Smooth muscle cell of the brain vasculature (primary cell): Measurements from ENCODE around the gene PRKG1.
"Not testable (repeated sequence)": the region's sequence is repeated elsewhere in the genome, so short reads cannot be mapped to it uniquely, and the experiment has no call there.

ENCODE experiments used
- DNase-seq: peaks from one replicate; pipeline ENCODE4 v3.0.0-alpha.2; 2012; ENCODE audit warnings: low read depth, low spot score

The PRKG1 gene

DNA sequence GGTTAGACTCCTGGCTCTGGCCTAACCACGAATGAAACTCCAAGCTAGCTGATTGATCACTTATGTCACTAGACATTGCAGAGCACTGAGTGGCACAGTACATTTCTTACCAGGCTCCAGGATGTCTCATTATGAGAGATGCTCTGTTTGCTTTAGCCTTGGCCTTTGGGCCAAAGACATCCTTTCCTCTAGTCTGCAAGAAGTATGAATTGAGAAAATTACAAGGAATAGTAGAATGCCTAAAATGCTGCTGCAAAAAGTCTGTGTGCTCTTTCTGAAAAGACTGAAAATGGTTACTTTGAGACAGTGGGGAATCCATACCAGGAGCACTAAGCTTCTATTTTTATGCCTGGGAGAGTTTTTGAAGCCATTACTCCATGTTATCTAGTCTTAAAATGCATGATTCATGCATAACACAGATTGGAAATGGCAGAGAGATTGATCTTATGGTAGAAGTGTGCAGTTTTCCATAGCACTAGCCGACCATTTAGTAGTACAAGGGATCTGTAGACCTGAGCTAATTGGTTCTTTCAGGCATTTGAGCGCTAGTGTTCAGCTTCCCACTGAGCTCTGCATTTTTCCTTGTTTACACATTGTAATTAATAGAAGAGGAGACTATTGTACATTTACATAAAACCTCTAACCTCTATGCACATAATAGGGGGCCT lies 303.8 kb downstream of the PRKG1 start:
- DNase-seq = no peak

- DNase-seq = no peak
These were observed 307.9 kb downstream of the PRKG1 start for GRCh38 chr10:51382181-51382580.

GRCh38 chr10:51384971-51385370 lies 310.7 kb downstream of the PRKG1 start:
- DNase-seq = no peak

DNA sequence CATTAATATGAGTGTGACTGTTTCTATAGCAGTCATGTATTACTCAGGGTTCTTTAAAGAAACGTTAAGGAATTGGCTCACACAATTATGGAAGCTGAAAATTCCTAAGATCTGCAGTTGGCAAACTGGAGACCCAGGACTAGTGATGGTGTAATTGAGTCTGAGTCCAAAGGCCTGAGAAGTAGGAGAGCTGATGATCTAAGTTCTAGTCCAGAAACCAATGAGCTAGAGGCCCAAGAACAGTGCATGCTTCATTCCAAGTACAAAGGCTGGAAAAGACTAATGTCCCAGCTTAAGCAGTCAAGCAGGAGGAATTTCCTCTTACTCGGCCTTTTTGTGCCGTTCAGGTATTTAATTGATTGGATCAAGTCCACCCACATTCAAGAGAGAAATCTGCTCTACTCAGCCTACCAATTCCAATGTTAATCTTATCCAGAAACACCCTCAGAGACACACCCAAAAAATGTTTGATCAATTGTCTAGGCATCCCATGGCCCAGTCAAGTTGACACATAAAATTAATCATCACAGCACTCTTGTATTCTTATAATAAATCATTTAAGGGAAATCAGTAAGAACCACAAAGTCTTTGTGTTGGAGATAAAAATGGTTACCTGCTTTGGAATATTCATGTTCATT lies 312.1 kb downstream of the PRKG1 start:
- DNase-seq = no peak

- DNase-seq = no peak
These were observed 315.4 kb downstream of the PRKG1 start for GRCh38 chr10:51389415-51390321.

DNA sequence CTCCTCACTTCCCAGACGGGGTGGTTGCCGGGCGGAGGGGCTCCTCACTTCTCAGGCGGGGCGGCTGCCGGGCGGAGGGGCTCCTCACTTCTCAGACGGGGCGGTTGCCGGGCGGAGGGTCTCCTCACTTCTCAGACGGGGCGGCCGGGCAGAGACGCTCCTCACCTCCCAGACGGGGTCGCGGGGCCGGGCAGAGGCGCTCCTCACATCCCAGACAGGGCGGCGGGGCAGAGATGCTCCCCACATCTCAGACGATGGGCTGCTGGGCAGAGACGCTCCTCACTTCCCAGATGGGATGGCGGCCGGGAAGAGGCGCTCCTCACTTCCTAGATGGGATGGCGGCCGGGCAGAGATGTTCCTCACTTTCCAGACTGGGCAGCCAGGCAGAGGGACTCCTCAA lies 318.7 kb downstream of the PRKG1 start:
- not testable (repeated sequence) for DNase-seq

GRCh38 chr10:51394039-51394438 lies 319.8 kb downstream of the PRKG1 start:
- no peak for DNase-seq

- DNase-seq = no peak
These were observed 323.0 kb downstream of the PRKG1 start for GRCh38 chr10:51397244-51397643.

DNA sequence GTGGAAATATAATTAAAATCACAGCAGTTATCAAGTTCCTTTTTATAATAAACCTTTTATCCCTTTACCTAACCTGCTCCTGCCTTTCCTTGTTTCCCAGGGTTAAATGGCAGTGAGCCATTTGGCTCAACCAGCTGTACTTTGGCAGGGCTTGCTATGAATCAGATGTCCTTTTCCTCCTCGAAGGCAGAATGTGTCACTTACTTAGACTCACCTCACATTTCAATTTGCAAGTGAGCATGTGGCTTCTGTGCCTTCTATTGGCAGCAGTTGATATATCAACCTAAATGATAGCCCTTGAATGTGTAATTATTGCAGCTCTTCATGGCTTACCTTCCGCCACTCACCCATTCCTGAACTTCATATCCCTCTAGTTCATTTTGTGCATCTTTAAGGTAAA lies 323.4 kb downstream of the PRKG1 start:
- DNase-seq = no peak

DNA sequence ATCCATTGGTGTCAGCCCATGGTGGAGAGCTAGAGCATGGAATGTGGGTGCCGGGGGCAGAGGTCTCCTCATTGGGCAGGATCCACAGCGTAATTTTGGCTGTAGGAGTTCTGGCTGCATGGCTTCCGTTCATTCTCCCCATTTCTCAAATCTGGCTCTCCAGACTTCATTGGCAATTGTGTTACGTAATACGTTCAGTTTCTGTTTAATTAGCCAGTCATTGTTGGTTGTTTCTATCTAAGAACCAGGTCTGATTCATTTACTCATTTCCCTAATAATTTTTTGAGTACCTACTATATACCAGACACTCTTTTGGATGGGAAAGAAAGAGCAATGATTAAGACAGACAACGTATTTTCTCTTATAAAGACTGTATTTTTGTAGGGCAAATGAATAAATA lies 325.6 kb downstream of the PRKG1 start:
- DNase-seq = no peak

- DNase-seq = no peak
These were observed 326.3 kb downstream of the PRKG1 start for GRCh38 chr10:51400392-51401096.

DNA sequence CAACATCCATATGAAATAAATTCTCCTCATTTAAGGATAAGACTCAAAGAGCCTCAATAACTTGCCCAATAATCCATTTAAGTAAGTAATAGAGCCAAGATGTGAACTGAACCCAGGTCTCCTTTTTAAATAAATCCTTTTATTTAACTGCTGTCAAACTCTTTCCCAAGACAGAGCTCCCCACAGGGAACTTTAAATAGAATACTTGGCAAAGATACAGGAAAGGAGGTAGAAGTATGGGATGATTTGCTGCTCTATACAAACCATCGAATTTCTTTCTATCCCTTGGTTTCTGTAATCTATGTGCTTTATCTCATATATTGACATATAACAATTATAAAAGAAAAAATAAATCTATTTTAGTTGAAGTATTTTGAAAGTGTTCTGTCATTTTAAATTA lies 329.2 kb downstream of the PRKG1 start:
- DNase-seq = no peak

DNA sequence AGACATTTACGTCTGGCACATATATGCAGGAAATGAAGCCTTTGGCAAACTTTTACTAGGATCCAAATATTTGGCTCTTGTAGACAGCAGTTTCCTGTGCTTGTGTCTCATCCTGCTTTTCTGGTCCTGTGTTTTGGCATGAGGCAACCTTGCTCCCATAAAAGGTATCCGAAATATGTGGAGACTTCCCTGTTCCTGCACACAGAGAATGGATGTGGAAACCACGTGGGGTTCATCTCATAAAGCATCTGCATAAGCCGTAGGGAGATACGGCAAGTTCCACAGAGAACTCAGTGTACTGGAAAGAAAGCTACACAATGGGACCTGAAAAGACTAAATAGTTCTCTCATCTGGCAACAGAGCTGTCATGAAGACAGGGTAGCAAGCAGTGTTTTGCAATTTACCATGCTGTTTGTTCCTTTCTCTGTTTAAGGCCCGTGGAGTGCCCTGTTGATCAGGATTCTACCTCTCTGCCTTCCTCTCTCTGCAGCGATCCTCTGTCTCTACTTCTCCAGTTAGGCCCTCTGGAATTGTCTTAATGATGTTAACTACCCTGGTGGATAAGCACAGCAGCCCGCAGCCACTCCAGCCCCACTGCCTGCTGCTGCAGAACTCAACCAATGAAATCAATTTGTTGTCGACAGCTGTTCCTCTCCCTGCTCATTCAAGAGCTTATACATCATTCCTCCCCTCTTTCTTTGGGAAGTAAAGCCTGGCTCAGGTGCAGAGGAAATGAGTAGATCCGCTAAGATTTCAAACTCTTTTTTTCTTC lies 331.5 kb downstream of the PRKG1 start:
- DNase-seq = no peak

- DNase-seq = no peak
These were observed 332.3 kb downstream of the PRKG1 start for GRCh38 chr10:51406581-51406980.

GRCh38 chr10:51416494-51416893 lies 342.2 kb downstream of the PRKG1 start:
- no peak for DNase-seq

- DNase-seq = no peak
These were observed 345.2 kb downstream of the PRKG1 start for GRCh38 chr10:51419196-51420093.

GRCh38 chr10:51421853-51422252 lies 347.6 kb downstream of the PRKG1 start:
- DNase-seq = no peak

DNA sequence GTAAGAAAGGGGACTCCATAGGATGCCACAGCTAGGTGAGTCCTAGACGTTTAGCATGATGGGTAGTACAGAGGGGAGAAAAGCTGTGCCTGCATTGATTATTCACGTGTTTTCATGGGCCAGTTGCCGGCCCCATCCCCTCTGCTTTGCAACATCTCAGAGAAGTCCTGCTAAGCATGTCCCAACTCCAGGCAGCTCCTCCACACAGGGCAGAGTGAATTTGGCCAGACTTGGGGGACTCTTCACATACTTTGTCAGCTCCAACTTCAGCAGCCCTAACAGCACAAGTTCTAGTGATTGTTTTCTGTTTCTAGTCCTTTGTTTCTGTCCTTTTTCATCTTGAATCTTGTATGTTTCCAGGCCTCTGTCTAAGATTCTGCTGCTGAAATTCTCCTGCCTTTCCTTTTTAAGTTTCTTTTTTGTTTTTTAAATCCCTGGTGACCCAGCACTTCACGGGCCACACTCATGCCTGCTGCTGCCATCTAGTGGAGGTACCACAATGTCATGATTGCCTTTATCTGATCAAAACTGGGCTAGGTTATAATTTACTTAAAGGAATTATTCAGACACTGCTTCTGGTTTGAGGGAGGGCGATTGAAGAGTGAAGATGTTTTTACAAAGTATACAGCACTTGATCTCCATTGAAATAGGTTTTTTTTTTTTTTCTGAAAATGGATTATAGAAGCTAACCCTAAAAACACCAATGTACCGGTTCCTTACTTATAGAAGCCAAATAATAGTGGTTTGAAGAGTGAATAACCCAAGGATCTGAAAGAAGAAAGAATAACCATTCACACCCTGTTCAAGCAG lies 348.2 kb downstream of the PRKG1 start:
- peak; percentile 55 for DNase-seq

GRCh38 chr10:51423121-51423452 lies 348.8 kb downstream of the PRKG1 start:
- DNase-seq = no peak
